Esophagus squamous epithelium (tissue), 5 donors: ENCODE data around the gene OR1F1. TPM values are rescaled to one million over a fixed set of nuclear protein-coding genes. Genes with fewer than 3 reads are reported as not detected.

Experiments
- DNase-seq: peaks from one replicate; lab custom pipeline; 2025; lab: John Stamatoyannopoulos, UW
- H3K27ac ChIP-seq, 4 donors: fragments of 200-600 bp; sonication (generic); one replicate each; pipeline ENCODE4 v1.5.1; 2016 to 2019; ENCODE audit warnings: mild to moderate bottlenecking in 1 of 4
- H3K27me3 ChIP-seq, 4 donors: fragments of 200-600 bp; sonication (generic); 1 replicate in 3 of 4; 2 replicates in 1 of 4; pipeline versions ENCODE4 v1.5.1 to v1.6.0; 2017 to 2021; ENCODE audit warnings: antibody characterized with exemption in 1 of 4
- H3K36me3 ChIP-seq, 3 donors: fragments of 200-600 bp; sonication (generic); one replicate each; pipeline ENCODE4 v1.5.1; 2016 to 2019
- H3K4me1 ChIP-seq, 3 donors: fragments of 200-600 bp; sonication (generic); one replicate each; pipeline ENCODE4 v1.5.1; 2017 to 2019
- H3K4me3 ChIP-seq, 4 donors: fragments of 200-600 bp; sonication (generic); 1 replicate in 3 of 4; 2 replicates in 1 of 4; pipeline ENCODE4 v1.5.1; 2016 to 2019; ENCODE audit warnings: mild to moderate bottlenecking in 2 of 4, moderate library complexity in 1 of 4
- H3K9me3 ChIP-seq, 3 donors: fragments of 200-600 bp; sonication (generic); one replicate each; pipeline ENCODE4 v1.5.1; 2016 to 2019
- CTCF ChIP-seq, 6 experiments: fragments of 450-650 bp in 4 of 6; fragments of 200-600 bp in 2 of 6; sonication (generic) in 2 of 6; IDR thresholded peaks; one replicate each; pipeline ENCODE4 v1.5.1; 2016 to 2019; ENCODE audit warnings: antibody characterized with exemption in 6 of 6, mild to moderate bottlenecking in 4 of 6, moderate library complexity in 4 of 6
- POLR2A ChIP-seq, 4 donors: fragments of 450-650 bp; IDR thresholded peaks; one replicate each; pipeline ENCODE4 v1.6.1; 2017; ENCODE audit warnings: antibody characterized with exemption in 4 of 4, mild to moderate bottlenecking in 4 of 4, moderate library complexity in 3 of 4
- WGBS, 2 donors: methylation state at CpG; one replicate each; pipeline ENCODE4 v1.1.5; 2018; 5-methylcytosine and 5-hydroxymethylcytosine counted together
- intact Hi-C: fragments of 100-400 bp; cut with DNase I; formaldehyde crosslinking; loops from one replicate; pipeline ENCODE4 v1.15.0; 2022
- total RNA-seq, 4 donors: library from RNA; depleted of rRNA; stranded (reverse); fragments of >200 nt; gene quantifications; one replicate each; pipeline ENCODE4 v1.1.0, GENCODE V29; 2016
- donor health status: DM: yes; HTN: yes; CAD: no.

The OR1F1 gene
- total RNA-seq, 4 donors from 2014 or later, result not detected

DNA sequence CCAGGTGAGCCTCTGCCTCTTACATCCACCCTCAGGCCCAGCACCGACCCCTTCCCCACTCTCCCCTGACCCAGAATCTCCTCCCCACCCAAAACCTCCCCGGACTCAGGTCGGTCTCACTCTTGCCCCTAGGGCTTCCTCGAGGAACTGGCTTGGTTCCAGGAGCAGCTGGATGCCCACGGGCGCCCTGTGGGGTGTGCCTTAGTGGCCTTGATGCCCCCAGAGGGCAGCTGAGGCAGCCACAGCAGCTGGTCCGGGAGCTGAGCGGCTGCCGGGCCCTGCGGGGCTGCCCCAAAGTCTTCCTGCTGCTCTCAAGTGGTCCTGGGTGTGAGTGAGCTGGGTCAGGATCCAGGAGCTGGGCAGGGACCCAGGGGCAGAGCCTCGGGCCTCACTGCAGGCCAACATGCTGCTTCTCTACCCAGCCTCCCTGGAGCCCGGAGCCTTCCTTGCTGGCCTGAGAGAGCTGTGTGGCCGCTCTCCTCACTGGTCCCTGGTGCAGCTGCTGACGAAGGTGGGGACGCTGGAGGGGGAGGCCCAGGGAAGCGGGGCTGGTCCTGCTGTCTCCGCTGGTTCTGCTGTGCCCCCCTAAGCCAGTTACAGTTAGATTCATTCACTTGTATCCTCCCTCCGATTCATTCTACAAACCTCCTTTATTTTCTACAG lies 43.6 kb upstream of the OR1F1 start:
- H3K4me1 ChIP-seq, result peaks cover 4 to 6% (median 4%) of the 10 kb centered on the region in 3 donors
- H3K9me3 ChIP-seq, result no peaks in the 10 kb centered on the region
- H3K27me3 ChIP-seq, result no peaks in the 10 kb centered on the region
- intact Hi-C loops, result no loop called here
- no peak overlapping the region for H3K27ac ChIP-seq
- WGBS, 2 donors, result 68 to 89% methylated on average over 6 to 10 of the region's 18 CpGs
- H3K36me3 ChIP-seq, result peaks cover 13 to 37% (median 13%) of the 10 kb centered on the region in 3 donors
- no peak overlapping the region for H3K4me3 ChIP-seq
- DNase-seq, result no peak
- TF ChIP-seq CTCF (IDR thresholded peaks at IDR 0.05) (no peak), POLR2A (IDR thresholded peaks at IDR 0.05) (no peak)

- H3K36me3 ChIP-seq, result peaks cover 13 to 30% (median 13%) of the 10 kb centered on the region in 3 donors
- no peak overlapping the region for H3K27ac ChIP-seq
- H3K9me3 ChIP-seq, result no peaks in the 10 kb centered on the region
- intact Hi-C loops, result no loop called here
- peaks cover 6 to 13% (median 9%) of the 10 kb centered on the region in 3 donors for H3K4me1 ChIP-seq
- DNase-seq, result no peak
- no peak overlapping the region for H3K4me3 ChIP-seq
- H3K27me3 ChIP-seq, result no peaks in the 10 kb centered on the region
- TF ChIP-seq CTCF (IDR thresholded peaks at IDR 0.05) (no peak), POLR2A (IDR thresholded peaks at IDR 0.05) (no peak)
- 71 to 89% methylated on average over 3 to 4 of the region's 10 CpGs for WGBS, 2 donors
Measured at GRCh38 chr16:3145151-3145550, 42.9 kb upstream of the OR1F1 start.

- DNase-seq, result no peak
- WGBS, 2 donors, result 73% methylated on average over 3 of the region's 12 CpGs; no CpG with 5 or more reads in 1 of the 2 donors
- H3K9me3 ChIP-seq, result no peaks in the 10 kb centered on the region
- peaks cover 6 to 16% (median 10%) of the 10 kb centered on the region in 3 donors for H3K4me1 ChIP-seq
- H3K27ac ChIP-seq, result no peak overlapping the region
- H3K36me3 ChIP-seq, result peaks cover 12 to 25% (median 13%) of the 10 kb centered on the region in 3 donors
- intact Hi-C loops, result no loop called here
- no peak overlapping the region for H3K4me3 ChIP-seq
- TF ChIP-seq POLR2A (IDR thresholded peaks at IDR 0.05) (no peak), CTCF (IDR thresholded peaks at IDR 0.05) (no peak)
- no peaks in the 10 kb centered on the region for H3K27me3 ChIP-seq
Measured at GRCh38 chr16:3145660-3146059, 42.3 kb upstream of the OR1F1 start.

DNA sequence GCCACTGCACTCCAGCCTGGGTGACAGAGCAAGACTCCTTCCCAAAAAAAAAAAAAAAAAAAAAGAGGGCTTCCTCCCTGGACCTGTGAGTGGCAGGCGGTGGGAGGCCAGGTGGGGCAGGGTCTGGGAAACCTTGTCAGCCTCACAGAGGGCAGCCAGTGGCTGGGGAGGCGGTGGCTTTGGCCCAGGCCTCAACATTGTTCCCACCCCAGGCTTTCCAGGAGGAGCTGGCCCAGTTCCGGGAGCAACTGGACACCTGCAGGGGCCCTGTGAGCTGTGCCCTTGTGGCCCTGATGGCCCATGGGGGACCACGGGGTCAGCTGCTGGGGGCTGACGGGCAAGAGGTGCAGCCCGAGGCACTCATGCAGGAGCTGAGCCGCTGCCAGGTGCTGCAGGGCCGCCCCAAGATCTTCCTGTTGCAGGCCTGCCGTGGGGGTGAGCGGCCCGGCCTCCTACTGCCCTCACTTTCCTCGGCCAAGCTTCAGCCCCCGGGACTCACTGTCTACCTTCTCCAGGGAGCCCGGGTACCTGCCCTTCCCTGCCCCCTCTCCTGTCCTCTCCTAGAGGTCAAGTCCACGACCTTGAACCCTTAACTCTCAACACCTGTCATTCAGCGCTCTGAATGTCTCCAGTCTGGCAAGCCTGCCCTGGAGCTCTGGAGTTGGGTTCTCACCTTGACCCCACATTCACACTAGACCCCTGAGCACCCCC lies 40.8 kb upstream of the OR1F1 start:
- no peak for DNase-seq
- H3K9me3 ChIP-seq, result no peaks in the 10 kb centered on the region
- H3K27ac ChIP-seq, result no peak overlapping the region
- H3K4me3 ChIP-seq, result no peak overlapping the region
- peaks cover 19 to 31% (median 24%) of the 10 kb centered on the region in 3 donors for H3K4me1 ChIP-seq
- no peaks in the 10 kb centered on the region for H3K27me3 ChIP-seq
- intact Hi-C loops, result no loop called here
- H3K36me3 ChIP-seq, result peaks cover 0 to 10% (median under 1%) of the 10 kb centered on the region in 3 donors
- TF ChIP-seq CTCF (IDR thresholded peaks at IDR 0.05) (no peak), POLR2A (IDR thresholded peaks at IDR 0.05) (no peak)
- 87 to 97% methylated on average over 8 to 13 of the region's 16 CpGs for WGBS, 2 donors

- Histone ChIP-seq H3K4me3 (no peak overlapping the region), H3K27ac (no peak overlapping the region), H3K4me1 (peaks cover 23 to 36% (median 24%) of the 10 kb centered on the region in 3 donors), H3K27me3 (no peaks in the 10 kb centered on the region), H3K9me3 (no peaks in the 10 kb centered on the region), H3K36me3 (peaks cover 0 to 5% (median 0%) of the 10 kb centered on the region in 3 donors)
- no peak for DNase-seq
- intact Hi-C loops, result no loop called here
- WGBS, 2 donors, result no CpG with 5 or more reads among the region's 5 CpGs
- TF ChIP-seq CTCF (IDR thresholded peaks at IDR 0.05) (no peak), POLR2A (IDR thresholded peaks at IDR 0.05) (no peak)
Measured at GRCh38 chr16:3147757-3148104, 40.3 kb upstream of the OR1F1 start.
